ENCODE data around the gene RAB17.

GRCh38 chr2:237612527-237613357, 22.2 kb upstream of the RAB17 start:
- no peak for TF ChIP-seq CTCF (IDR thresholded peaks at IDR 0.05)
- no peak for TF ChIP-seq POLR2AphosphoS5 (IDR thresholded peaks at IDR 0.05)
- no peak for TF ChIP-seq POLR2A (IDR thresholded peaks at IDR 0.05)
